Colonic mucosa (tissue), 4 donors: ENCODE measurements around the gene GCG. TPM values are rescaled to one million over a fixed set of nuclear protein-coding genes. Genes with fewer than 3 reads are reported as not detected.

Experiments used
- DNase-seq: peaks from one replicate; pipeline ENCODE4 v3.0.0-alpha.2; 2020
- H3K27ac ChIP-seq: fragments of 200-600 bp; one replicate; pipeline ENCODE4 v1.8.0; 2021
- H3K27me3 ChIP-seq: fragments of 200-600 bp; one replicate; pipeline ENCODE4 v1.8.0; 2021
- H3K36me3 ChIP-seq: fragments of 200-600 bp; one replicate; pipeline ENCODE4 v1.8.0; 2021
- H3K4me1 ChIP-seq: fragments of 200-600 bp; one replicate; pipeline ENCODE4 v1.8.0; 2021; ENCODE audit warnings: mild to moderate bottlenecking
- H3K4me3 ChIP-seq: fragments of 200-600 bp; one replicate; pipeline ENCODE4 v1.8.0; 2021
- H3K9ac ChIP-seq, 2 donors: one replicate each; pipeline ENCODE4 v1.7.0; 2013; ENCODE audit warnings: control low read depth in 2 of 2, low read depth in 2 of 2, low read length in 2 of 2
- H3K9me3 ChIP-seq: fragments of 200-600 bp; one replicate; pipeline ENCODE4 v1.8.0; 2021
- CTCF ChIP-seq: fragments of 200-600 bp; IDR thresholded peaks from one replicate; pipeline ENCODE4 v1.8.0; 2022; ENCODE audit warnings: antibody characterized with exemption, mild to moderate bottlenecking
- intact Hi-C: fragments of 100-400 bp; cut with DNase I; formaldehyde crosslinking; loops from one replicate; pipeline ENCODE4 v1.14.1; 2022
- total RNA-seq, 2 donors: library from RNA; stranded (reverse); fragmentation: NEBNext Ultra II Directional in 1 of 2; extraction: Animal tissue kit (Norgen Biotek cat#: 25700) in 1 of 2; gene quantifications; one replicate each; pipeline ENCODE4 v1.2.1, GENCODE V29; 2021
- donor health status: healthy.
- donor health status: DM: no; HTN: no; CAD: no.
- donor health status: DM: no; HTN: no; CAD: no.

Gene GCG
- total RNA-seq, 2 donors from 2014 or later, result 55.8 to 81.3 TPM

DNA sequence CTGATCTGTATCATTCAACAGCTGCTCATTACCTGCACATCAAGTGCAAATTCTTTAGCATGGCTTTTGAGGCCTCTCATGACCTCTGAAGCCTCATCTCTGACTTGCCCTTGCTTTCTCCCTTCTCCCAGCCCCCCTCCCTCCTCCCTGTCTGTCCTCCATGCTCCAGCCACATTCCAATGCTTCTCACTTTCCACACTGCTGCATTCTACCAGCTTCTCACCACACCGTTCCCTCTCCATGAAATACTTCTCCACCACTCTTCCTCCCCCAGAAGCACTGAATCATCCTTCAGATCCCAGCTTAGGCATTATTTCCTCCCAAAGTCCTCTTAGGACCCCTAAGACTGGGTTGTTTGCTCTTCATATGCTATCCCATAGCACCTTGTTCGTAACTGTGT is 26.9 kb downstream of the GCG start:
- no peak for TF ChIP-seq CTCF
- intact Hi-C loops, result loop anchor here (5.0 kb wide), 1 partner anchor 118 kb away; no protein-coding TSS in a partner anchor
- H3K4me1 ChIP-seq, result no peaks in the 10 kb centered on the region
- no peak overlapping the region for H3K27ac ChIP-seq
- no peaks in the 10 kb centered on the region for H3K36me3 ChIP-seq
- H3K4me3 ChIP-seq, result no peak overlapping the region
- H3K27me3 ChIP-seq, result no peaks in the 10 kb centered on the region
- no peak for DNase-seq
- no peaks in the 10 kb centered on the region for H3K9me3 ChIP-seq
- H3K9ac ChIP-seq, result no peak overlapping the region

- intact Hi-C loops, result loop anchor here (5.0 kb wide), 1 partner anchor 537 kb away; no protein-coding TSS in a partner anchor
Measured at GRCh38 chr2:162123806-162124758, 28.0 kb downstream of the GCG start.

GRCh38 chr2:162118166-162119031 is 33.6 kb downstream of the GCG start:
- Histone ChIP-seq H3K4me1 (no peaks in the 10 kb centered on the region), H3K27ac (no peak overlapping the region), H3K27me3 (no peaks in the 10 kb centered on the region), H3K9me3 (no peaks in the 10 kb centered on the region), H3K4me3 (no peak overlapping the region), H3K9ac (no peak overlapping the region), H3K36me3 (no peaks in the 10 kb centered on the region)
- intact Hi-C loops, result no loop called here
- no peak for DNase-seq
- no peak for TF ChIP-seq CTCF

More at GRCh38 chr2:162123806-162124758, 28.0 kb downstream of the GCG start:
- peak; percentile 83 for TF ChIP-seq CTCF
- H3K36me3 ChIP-seq, result no peaks in the 10 kb centered on the region
- H3K4me1 ChIP-seq, result no peaks in the 10 kb centered on the region
- no peak overlapping the region for H3K9ac ChIP-seq
- no peaks in the 10 kb centered on the region for H3K27me3 ChIP-seq
- H3K9me3 ChIP-seq, result no peaks in the 10 kb centered on the region
- no peak overlapping the region for H3K27ac ChIP-seq
- no peak overlapping the region for H3K4me3 ChIP-seq
- DNase-seq, result no peak

DNA sequence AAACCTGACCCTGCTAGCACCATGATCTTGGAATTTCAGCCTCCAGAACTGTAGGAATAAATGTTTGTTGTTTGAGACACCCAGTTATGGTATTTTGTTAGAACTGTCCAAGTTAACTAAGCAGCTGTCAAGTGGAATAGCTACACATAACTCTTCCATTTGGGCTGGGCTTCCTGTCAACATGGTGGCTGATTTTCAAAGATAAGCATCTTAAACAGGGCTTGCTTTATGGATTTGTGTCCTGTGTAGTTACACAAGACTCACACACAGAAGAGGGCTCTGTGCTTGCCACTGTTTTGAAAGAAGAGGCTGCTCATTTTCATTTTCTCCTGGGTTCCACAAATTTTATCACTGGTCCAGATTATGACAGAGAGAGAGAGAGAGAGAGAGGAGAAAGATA is 35.7 kb downstream of the GCG start:
- no peak for DNase-seq
- intact Hi-C loops, result no loop called here
- Histone ChIP-seq H3K4me3 (no peak overlapping the region), H3K27ac (no peak overlapping the region), H3K9me3 (no peaks in the 10 kb centered on the region), H3K9ac (no peak overlapping the region), H3K4me1 (no peaks in the 10 kb centered on the region), H3K27me3 (no peaks in the 10 kb centered on the region), H3K36me3 (no peaks in the 10 kb centered on the region)
- no peak for TF ChIP-seq CTCF

DNA sequence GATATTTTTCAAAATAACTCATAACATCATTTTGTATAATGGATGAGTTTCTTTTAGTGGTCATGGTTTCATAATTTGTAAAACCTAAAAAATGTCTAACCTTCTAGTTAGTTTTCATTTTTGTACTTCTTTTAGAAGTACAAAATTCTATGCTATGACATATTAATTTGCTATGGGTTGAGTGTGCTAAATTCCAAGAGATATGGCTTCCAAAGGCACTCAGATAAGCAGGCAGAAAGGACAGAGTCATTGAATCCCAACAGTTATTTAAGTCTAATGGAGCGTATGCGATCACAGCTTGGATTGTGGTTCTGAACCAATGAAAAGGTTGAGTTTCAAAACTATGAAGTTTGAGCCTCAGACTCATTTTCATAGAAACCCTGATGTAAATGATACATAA is 37.0 kb downstream of the GCG start:
- Histone ChIP-seq H3K36me3 (no peaks in the 10 kb centered on the region), H3K27me3 (no peaks in the 10 kb centered on the region), H3K4me3 (no peak overlapping the region), H3K27ac (no peak overlapping the region), H3K4me1 (no peaks in the 10 kb centered on the region), H3K9me3 (no peaks in the 10 kb centered on the region), H3K9ac (no peak overlapping the region)
- no peak for TF ChIP-seq CTCF
- DNase-seq, result no peak
- intact Hi-C loops, result no loop called here
